Activated naive CD8-positive, alpha-beta T cell treated with anti-CD3 and anti-CD28 coated beads, Interleukin-2, amount 50 U/mL, for 16 hours (primary cell): ENCODE results near the gene DMAC2.
"Not testable (repeated sequence)": the region's sequence is repeated elsewhere in the genome, so short reads cannot be mapped to it uniquely, and the experiment has no call there.

Source experiments
- DNase-seq: peaks from one replicate; pipeline ENCODE4 v3.0.0-alpha.2; 2020; ENCODE audit warnings: low read depth, low spot score

The DMAC2 gene

GRCh38 chr19:41442473-41443355, 3.0 kb upstream of the DMAC2 start, which contains the start of gene ERICH4:
ERICH4 (plus strand) TSS chr19:41443156; CDS start chr19:41443170, 14 bp downstream.
- DNase-seq, result no peak

- no peak for DNase-seq
These were observed 1.7 kb upstream of the DMAC2 start for GRCh38 chr19:41441321-41441945.

GRCh38 chr19:41437944-41438574, 1.7 kb downstream of the DMAC2 start:
- no peak for DNase-seq

GRCh38 chr19:41436674-41436951, 3.1 kb downstream of the DMAC2 start:
- DNase-seq, result no peak

GRCh38 chr19:41435936-41436673, 3.6 kb downstream of the DMAC2 start:
- no peak for DNase-seq

GRCh38 chr19:41435376-41435775, 4.3 kb downstream of the DMAC2 start:
- DNase-seq, result not testable (repeated sequence)

GRCh38 chr19:41434450-41434849, 5.3 kb downstream of the DMAC2 start:
- no peak for DNase-seq

- no peak for DNase-seq
These were observed 6.5 kb downstream of the DMAC2 start for GRCh38 chr19:41433171-41433570.

GRCh38 chr19:41431426-41432386, 8.0 kb downstream of the DMAC2 start:
- no peak for DNase-seq

GRCh38 chr19:41430922-41431321, 8.8 kb downstream of the DMAC2 start:
- no peak for DNase-seq

GRCh38 chr19:41428481-41428859, 11.2 kb downstream of the DMAC2 start:
- no peak for DNase-seq

- DNase-seq, result no peak
These were observed 11.8 kb downstream of the DMAC2 start for GRCh38 chr19:41427647-41428480.

- no peak for DNase-seq
These were observed 12.6 kb downstream of the DMAC2 start, which contains the start of gene B3GNT8 for GRCh38 chr19:41426952-41427646. B3GNT8 (minus strand) TSS chr19:41427374; CDS start chr19:41426778, 596 bp downstream.

- DNase-seq, result no peak
These were observed 13.4 kb downstream of the DMAC2 start for GRCh38 chr19:41426116-41426841.

GRCh38 chr19:41425174-41426115, 14.3 kb downstream of the DMAC2 start:
- no peak for DNase-seq

- no peak for DNase-seq
These were observed 15.2 kb downstream of the DMAC2 start for GRCh38 chr19:41424335-41425173.
